DOHH2 (cell line): ENCODE measurements around the gene ARSK.

Experiments
- H3F3A ChIP-seq: fragments of 200-600 bp; sonication (generic), shearing (Covaris generic); 2 replicates; pipeline ENCODE4 v1.6.0; 2016; ENCODE audit warnings: antibody characterized with exemption, mild to moderate bottlenecking; ENCODE audit not compliant: control insufficient read depth, insufficient read depth
- H3K27ac ChIP-seq: fragments of 200-600 bp; sonication (generic); 2 replicates; pipeline ENCODE4 v1.5.1; 2014; ENCODE audit warnings: low read depth, mild to moderate bottlenecking, low read length, moderate library complexity
- H3K27me3 ChIP-seq: fragments of 200-600 bp; sonication (generic); 2 replicates; pipeline ENCODE4 v1.6.1; 2014; ENCODE audit warnings: mild to moderate bottlenecking, low read length, mixed read lengths; ENCODE audit not compliant: control insufficient read depth
- H3K36me3 ChIP-seq: fragments of 200-600 bp; sonication (generic); 2 replicates; pipeline ENCODE4 v1.6.1; 2014; ENCODE audit warnings: mild to moderate bottlenecking, low read length, moderate library complexity, mixed read lengths; ENCODE audit not compliant: control insufficient read depth
- H3K4me1 ChIP-seq: fragments of 200-600 bp; sonication (generic); 2 replicates; pipeline ENCODE4 v1.6.1; 2014; ENCODE audit warnings: mild to moderate bottlenecking, low read length, mixed read lengths; ENCODE audit not compliant: control insufficient read depth
- H3K4me2 ChIP-seq: fragments of 200-600 bp; sonication (generic); 2 replicates; pipeline ENCODE4 v1.6.0; 2014; ENCODE audit warnings: mild to moderate bottlenecking, low read length, moderate library complexity
- H3K4me3 ChIP-seq: fragments of 200-600 bp; sonication (generic); 2 replicates; pipeline ENCODE4 v1.5.1; 2014; ENCODE audit warnings: mild to moderate bottlenecking, low read length, mixed read lengths
- H3K79me2 ChIP-seq: fragments of 200-600 bp; sonication (generic); 2 replicates; pipeline ENCODE4 v1.6.1; 2014; ENCODE audit warnings: mild to moderate bottlenecking, low read length, mixed read lengths; ENCODE audit not compliant: control insufficient read depth
- H3K9me2 ChIP-seq: fragments of 200-600 bp; sonication (generic); replicated peaks from 2 replicates; pipeline ENCODE4 v1.6.1; 2014; ENCODE audit warnings: mild to moderate bottlenecking, low read length, mixed read lengths; ENCODE audit not compliant: control insufficient read depth
- H3K9me3 ChIP-seq: fragments of 200-600 bp; sonication (generic); 2 replicates; pipeline ENCODE4 v1.6.1; 2014; ENCODE audit warnings: antibody characterized with exemption, low read length, mixed read lengths; ENCODE audit not compliant: control insufficient read depth, insufficient read depth
- H4K20me1 ChIP-seq: fragments of 200-600 bp; sonication (generic); 2 replicates; pipeline ENCODE4 v1.6.0; 2014; ENCODE audit warnings: low read depth, mild to moderate bottlenecking, antibody characterized with exemption, low read length, moderate library complexity; ENCODE audit not compliant: control insufficient read depth, insufficient read depth
- CTCF ChIP-seq: fragments of 200-600 bp; sonication (generic); IDR thresholded peaks from one replicate; pipeline ENCODE4 v1.5.1; 2014; ENCODE audit warnings: antibody characterized with exemption, mild to moderate bottlenecking, low read depth, low read length; ENCODE audit not compliant: poor library complexity, severe bottlenecking
- EZH2phosphoT487 ChIP-seq: fragments of 200-600 bp; sonication (generic); IDR thresholded peaks from 2 replicates; pipeline ENCODE4 v1.6.1; 2017; ENCODE audit warnings: borderline replicate concordance, mild to moderate bottlenecking, antibody characterized with exemption, low read length, moderate library complexity, mixed read lengths

Gene ARSK

GRCh38 chr5:95583992-95584391 is 29.1 kb downstream of the ARSK start:
- no peaks in the 10 kb centered on the region for H3K9me2 ChIP-seq
- no peaks in the 10 kb centered on the region for H3K4me1 ChIP-seq
- H3K9me3 ChIP-seq, result no peaks in the 10 kb centered on the region
- no peaks in the 10 kb centered on the region for H3K79me2 ChIP-seq
- no peaks in the 10 kb centered on the region for H4K20me1 ChIP-seq
- no peak overlapping the region for H3K4me2 ChIP-seq
- no peak overlapping the region for H3K4me3 ChIP-seq
- no peaks in the 10 kb centered on the region for H3K36me3 ChIP-seq
- no peaks in the 10 kb centered on the region for H3F3A ChIP-seq
- no peak for TF ChIP-seq CTCF
- TF ChIP-seq EZH2phosphoT487, result no peak
- H3K27me3 ChIP-seq, result no peaks in the 10 kb centered on the region
- no peak overlapping the region for H3K27ac ChIP-seq

- H3K4me3 ChIP-seq, result no peak overlapping the region
- no peaks in the 10 kb centered on the region for H3K36me3 ChIP-seq
- H3K4me2 ChIP-seq, result no peak overlapping the region
- no peaks in the 10 kb centered on the region for H3K9me3 ChIP-seq
- no peaks in the 10 kb centered on the region for H4K20me1 ChIP-seq
- H3K9me2 ChIP-seq, result no peaks in the 10 kb centered on the region
- H3F3A ChIP-seq, result no peaks in the 10 kb centered on the region
- H3K27me3 ChIP-seq, result no peaks in the 10 kb centered on the region
- H3K79me2 ChIP-seq, result no peaks in the 10 kb centered on the region
- no peaks in the 10 kb centered on the region for H3K4me1 ChIP-seq
- TF ChIP-seq CTCF, result no peak
- TF ChIP-seq EZH2phosphoT487, result no peak
- H3K27ac ChIP-seq, result no peak overlapping the region
Measured at GRCh38 chr5:95590880-95591279, 36.0 kb downstream of the ARSK start.

GRCh38 chr5:95591490-95591901 is 36.6 kb downstream of the ARSK start:
- TF ChIP-seq CTCF, result no peak
- TF ChIP-seq EZH2phosphoT487, result no peak
- no peaks in the 10 kb centered on the region for H3F3A ChIP-seq

More at GRCh38 chr5:95591490-95591901, 36.6 kb downstream of the ARSK start:
- Histone ChIP-seq H4K20me1 (no peaks in the 10 kb centered on the region), H3K4me3 (no peak overlapping the region), H3K4me2 (no peak overlapping the region), H3K4me1 (no peaks in the 10 kb centered on the region), H3K9me2 (no peaks in the 10 kb centered on the region), H3K27ac (no peak overlapping the region), H3K27me3 (no peaks in the 10 kb centered on the region), H3K36me3 (no peaks in the 10 kb centered on the region), H3K79me2 (no peaks in the 10 kb centered on the region), H3K9me3 (no peaks in the 10 kb centered on the region)
